HepG2 (cell line): ENCODE data around the gene SLC18A2. TPM values are rescaled to one million over a fixed set of nuclear protein-coding genes. Genes with fewer than 3 reads are reported as not detected.

Source experiments
- ATAC-seq: fragments of 200-7000 bp; cut with Tn5 transposase; 3 replicates; pipeline ENCODE4 v1.9.1; 2020; ENCODE audit warnings: mild to moderate bottlenecking, moderate library complexity
- BruUV-seq: library from RNA; stranded (reverse); fragments of 400-500 nt; replicated peaks from 2 replicates; lab custom pipeline; 2021; lab: Mats Ljungman, UMichigan
- CTCF ChIA-PET: fragments of 300-600 bp; formaldehyde crosslinking; extraction: SDS; loops from one replicate; lab custom pipeline; 2021; ENCODE audit warnings: low total read pairs, inconsistent platforms, low intra/inter-chr PET ratio; lab: Yijun Ruan, JAX
- POLR2A ChIA-PET: fragments of 350-600 bp; sonication (Branson Sonifier 250); formaldehyde crosslinking; loops from one replicate; lab custom pipeline; 2020; ENCODE audit warnings: antibody characterized with exemption, inconsistent platforms; lab: Yijun Ruan, JAX
- DNase-seq: peaks from one replicate; pipeline ENCODE4 v3.0.0-alpha.2; 2015; ENCODE audit warnings: low spot score
- FAIRE-seq: peaks from 3 replicates; lab custom pipeline; 2011; peaks lifted over from hg19 to GRCh38; lab: Jason Lieb, UNC
- H2AFZ ChIP-seq: one replicate; pipeline ENCODE4 v1.6.1; 2011; ENCODE audit warnings: low read length, inconsistent platforms
- H3K27ac ChIP-seq: fragments of 300-600 bp; 3 replicates; pipeline ENCODE4 v1.8.0; 2011; ENCODE audit warnings: mixed run types, mild to moderate bottlenecking, mixed read lengths, low read length, inconsistent platforms; ENCODE audit not compliant: insufficient read depth; ENCODE audit errors: extremely low read length
- H3K27me3 ChIP-seq, 2 experiments: fragments of 200-600 bp in 1 of 2; 2 replicates in 1 of 2; 3 replicates in 1 of 2; pipeline versions ENCODE4 v1.6.0 to v1.8.0; 2011; ENCODE audit warnings: low read length in 2 of 2, mild to moderate bottlenecking in 2 of 2, moderate library complexity in 2 of 2, inconsistent platforms in 1 of 2; ENCODE audit not compliant: insufficient read depth in 2 of 2, control insufficient read depth in 1 of 2
- H3K36me3 ChIP-seq, 2 experiments: fragments of 200-600 bp in 1 of 2; replicated peaks in 1 of 2; 2 replicates in 1 of 2; 3 replicates in 1 of 2; pipeline versions ENCODE4 v1.5.1 to v1.8.0; 2011; ENCODE audit warnings: low read length in 2 of 2, inconsistent platforms in 1 of 2; ENCODE audit not compliant: insufficient read depth in 2 of 2, control insufficient read depth in 1 of 2
- H3K4me1 ChIP-seq: 2 replicates; pipeline ENCODE4 v1.5.1; 2012; ENCODE audit warnings: low read length, inconsistent platforms; ENCODE audit not compliant: insufficient read depth
- H3K4me2 ChIP-seq: 2 replicates; pipeline ENCODE4 v1.6.0; 2011; ENCODE audit warnings: low read depth, low read length, inconsistent platforms
- H3K4me3 ChIP-seq, 3 experiments: fragments of 200-600 bp in 1 of 3; sonication (generic), shearing (Covaris generic) in 1 of 3; replicated peaks in 1 of 3; 2 replicates each; pipeline ENCODE4 v1.5.1; 2011 to 2016; ENCODE audit warnings: low read length in 3 of 3, inconsistent platforms in 2 of 3, low read depth in 2 of 3, mild to moderate bottlenecking in 2 of 3, control low read depth in 1 of 3, mixed read lengths in 1 of 3; ENCODE audit not compliant: insufficient read depth in 1 of 3
- H3K79me2 ChIP-seq: one replicate; pipeline ENCODE4 v1.6.1; 2011; ENCODE audit warnings: low read length, inconsistent platforms; ENCODE audit not compliant: insufficient read depth
- H3K9ac ChIP-seq: 2 replicates; pipeline ENCODE4 v1.6.0; 2011; ENCODE audit warnings: mild to moderate bottlenecking, low read depth, low read length, inconsistent platforms; ENCODE audit not compliant: insufficient read depth
- H3K9me3 ChIP-seq: 2 replicates; pipeline ENCODE4 v1.5.1; 2012; ENCODE audit warnings: mild to moderate bottlenecking, low read length
- H4K20me1 ChIP-seq: 2 replicates; pipeline ENCODE4 v1.6.0; 2011; ENCODE audit warnings: inconsistent platforms, mild to moderate bottlenecking, low read length, moderate library complexity; ENCODE audit not compliant: insufficient read depth
- CBX2 ChIP-seq, 2 experiments: fragments of 200-600 bp in 1 of 2; sonication (generic); formaldehyde crosslinking in 1 of 2; IDR thresholded peaks; 2 replicates each; pipeline versions ENCODE4 v1.7.0 to v1.8.1; 2018 to 2022; ENCODE audit warnings: low read depth in 2 of 2, low read length in 1 of 2, mild to moderate bottlenecking in 1 of 2, missing genetic modification reagents in 1 of 2
- EZH2 ChIP-seq: conservative IDR thresholded peaks from 2 replicates; pipeline ENCODE4 v1.6.1; 2012; ENCODE audit warnings: mild to moderate bottlenecking, low read depth, low read length, moderate library complexity
- MIER2 ChIP-seq: IDR thresholded peaks from 2 replicates; pipeline ENCODE4 v1.6.1; 2016; ENCODE audit warnings: missing biosample characterization, missing genetic modification reagents
- TCF12 ChIP-seq, 2 experiments: fragments of 450-650 bp in 1 of 2; sonication (generic) in 1 of 2; formaldehyde crosslinking in 1 of 2; IDR thresholded peaks; 2 replicates each; pipeline versions ENCODE4 v1.6.1 to v1.8.0; 2017 to 2022; ENCODE audit warnings: antibody characterized with exemption in 1 of 2, mild to moderate bottlenecking in 1 of 2, missing genetic modification reagents in 1 of 2, moderate library complexity in 1 of 2
- TEF ChIP-seq: sonication (generic); formaldehyde crosslinking; IDR thresholded peaks from 2 replicates; pipeline ENCODE4 v1.5.0; 2020; ENCODE audit warnings: missing genetic modification reagents
- ZNF225 ChIP-seq: sonication (generic); formaldehyde crosslinking; IDR thresholded peaks from 2 replicates; pipeline ENCODE4 v1.4.0; 2020; ENCODE audit warnings: mild to moderate bottlenecking, missing genetic modification reagents
- ZNF33B ChIP-seq: sonication (generic); formaldehyde crosslinking; IDR thresholded peaks from 2 replicates; pipeline ENCODE4 v1.5.1; 2020; ENCODE audit warnings: mild to moderate bottlenecking, missing genetic modification reagents
- ZNF34 ChIP-seq: sonication (generic); formaldehyde crosslinking; IDR thresholded peaks from 2 replicates; pipeline ENCODE4 v1.4.0; 2020; ENCODE audit warnings: mild to moderate bottlenecking, missing genetic modification reagents, borderline replicate concordance
- ZNF772 ChIP-seq: sonication (generic); formaldehyde crosslinking; IDR thresholded peaks from 2 replicates; pipeline ENCODE4 v1.5.0; 2020; ENCODE audit warnings: mild to moderate bottlenecking, missing genetic modification reagents
- ZNF800 ChIP-seq: sonication (generic); formaldehyde crosslinking; IDR thresholded peaks from 2 replicates; pipeline ENCODE4 v1.4.0; 2020; ENCODE audit warnings: missing genetic modification reagents
- ZNF878 ChIP-seq: sonication (generic); formaldehyde crosslinking; IDR thresholded peaks from 2 replicates; pipeline ENCODE4 v1.8.1; 2023; ENCODE audit warnings: mild to moderate bottlenecking, missing genetic modification reagents, moderate library complexity
- ZNF891 ChIP-seq: sonication (generic); formaldehyde crosslinking; IDR thresholded peaks from 2 replicates; pipeline ENCODE4 v1.5.0; 2020; ENCODE audit warnings: mild to moderate bottlenecking, missing genetic modification reagents
- WGBS: methylation state at CpG from one replicate; pipeline ENCODE4 v1.1.6; 2017; ENCODE audit warnings: low lambda C conversion rate; 5-methylcytosine and 5-hydroxymethylcytosine counted together
- in situ Hi-C: cut with HindIII; loops from 2 replicates; pipeline ENCODE4 v1.10.0; 2017; ENCODE audit warnings: low pct_unique_long_range_greater_than_20kb; ENCODE audit not compliant: extremely low pct_ligation_motif_present
- intact Hi-C: fragments of 100-400 bp; cut with micrococcal nuclease; formaldehyde crosslinking; loops from one replicate; pipeline ENCODE4 v1.10.0; 2022; ENCODE audit not compliant: unreplicated experiment
- polyA plus RNA-seq, 8 experiments: library from polyadenylated mRNA; depleted of rRNA in 3 of 8; stranded (reverse) in 7 of 8; unstranded in 1 of 8; fragments of >200 nt; fragmentation: Illumina TruSeq in 4 of 8; extraction: Trizol in 4 of 8; gene quantifications; 2 replicates each; pipeline versions ENCODE4 v1.2.1 to v1.2.3, GENCODE V29; 2011 to 2016; ENCODE audit warnings: low read depth in 4 of 8, missing spikeins in 1 of 8, mixed read lengths in 1 of 8; ENCODE audit not compliant: insufficient read depth in 1 of 8
- total RNA-seq, 5 experiments: library from RNA; depleted of rRNA; stranded (reverse); fragments of >200 nt; fragmentation: Illumina TruSeq; extraction: Trizol; gene quantifications; 2 replicates each; pipeline ENCODE4 v1.2.3, GENCODE V29; 2016; ENCODE audit warnings: low read depth in 1 of 5

The SLC18A2 gene
- total and polyA plus RNA-seq, 2 of the 13 experiments (the other 11 are each of a cell fraction or from before 2014, with no cell fraction given): not detected

GRCh38 chr10:117239721-117240620, 943 bp upstream of the SLC18A2 start (continued):
- TF ChIP-seq ZNF891 (no peak), ZNF800 (no peak), ZNF33B (no peak), TEF (no peak), ZNF34 (CRISPR knock-in tag) (no peak), ZNF878 (CRISPR knock-in tag) (no peak)

- intact Hi-C loops (no loop called here), in situ Hi-C loops (no loop called here)
- ATAC-seq: peak; percentile 71
- POLR2A ChIA-PET: no interaction called here
- peak overlapping the region in 2 of 3 experiments; percentile 16 to 57; a peak in 3 of 6 replicates for H3K4me3 ChIP-seq
- FAIRE-seq: no peak
- peak overlapping the region; percentile 65; the same call in 1 of the 2 replicates for H3K4me2 ChIP-seq
- H3K4me1 ChIP-seq: 0 out of 2 replicates have a peak, but pooled peaks cover 7% of the 10 kb centered on the region
- no peak overlapping the region for H2AFZ ChIP-seq
- no peaks in the 10 kb centered on the region for H3K36me3 ChIP-seq
- 41% methylated on average over 18 of the region's 56 CpGs for whole genome bisulfite sequencing
- CTCF ChIA-PET: no interaction called here
- no peaks in the 10 kb centered on the region for H4K20me1 ChIP-seq
- H3K79me2 ChIP-seq: no peaks in the 10 kb centered on the region
- H3K9me3 ChIP-seq: no peaks in the 10 kb centered on the region
- DNase-seq: no peak
- H3K9ac ChIP-seq: no peak overlapping the region
- H3K27ac ChIP-seq: no peak overlapping the region
- no TSS peak for BruUV-seq
- H3K27me3 ChIP-seq: peaks cover 9 to 69% of the 10 kb centered on the region in 2 experiments; a peak in 4 of 5 replicates
- TF ChIP-seq EZH2: 0 out of 2 replicates have a peak, but pooled peaks have one; percentile 60
- no peak for TF ChIP-seq TCF12 (IDR thresholded peaks at IDR 0.05)
- TF ChIP-seq TCF12 (CRISPR knock-in tag; IDR thresholded peaks at IDR 0.05): no peak
- no peak for TF ChIP-seq ZNF225 (CRISPR knock-in tag)
- no peak for TF ChIP-seq ZNF772 (CRISPR knock-in tag)
- TF ChIP-seq MIER2 (CRISPR knock-in tag): no peak
- peak; percentile 93 for TF ChIP-seq CBX2 (IDR thresholded peaks at IDR 0.05; ENCODE audit: low read depth, low read length)
- no peak for TF ChIP-seq CBX2 (CRISPR knock-in tag; IDR thresholded peaks at IDR 0.05; ENCODE audit: low read depth)
Observed at GRCh38 chr10:117241541-117242462, 888 bp downstream of the SLC18A2 start.
